Germinal center (tissue), 1 donor: ENCODE data around the gene ZNF462.
"Not testable (repeated sequence)": the region's sequence is repeated elsewhere in the genome, so short reads cannot be mapped to it uniquely, and the experiment has no call there.

Experiments
- DNase-seq: peaks from one replicate; pipeline ENCODE4 v3.0.0; 2012; ENCODE audit warnings: mixed read lengths, low spot score

The ZNF462 gene

GRCh38 chr9:106962615-106963363 lies 99.8 kb downstream of the ZNF462 start:
- DNase-seq, result no peak

GRCh38 chr9:106963684-106964083 lies 100.7 kb downstream of the ZNF462 start:
- DNase-seq, result no peak

DNA sequence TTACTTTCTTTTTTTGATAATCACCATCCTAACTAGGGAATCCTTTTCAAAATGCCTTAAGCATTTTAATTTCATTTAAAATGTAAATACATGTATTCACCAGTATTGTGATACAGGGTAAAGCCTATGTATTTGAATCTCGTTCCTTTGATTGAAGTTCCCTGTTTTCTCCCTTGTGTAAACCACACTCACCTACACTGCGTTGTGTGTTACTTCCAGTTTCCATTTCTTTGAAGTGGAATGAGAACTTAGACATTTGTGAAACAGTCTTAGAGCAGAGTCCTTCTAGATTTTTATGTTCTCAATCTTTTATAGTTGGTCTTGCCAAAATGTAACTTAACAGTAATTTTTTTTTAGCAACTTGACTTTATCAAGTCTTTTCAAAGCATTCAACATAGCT lies 101.4 kb downstream of the ZNF462 start:
- DNase-seq, result no peak

DNA sequence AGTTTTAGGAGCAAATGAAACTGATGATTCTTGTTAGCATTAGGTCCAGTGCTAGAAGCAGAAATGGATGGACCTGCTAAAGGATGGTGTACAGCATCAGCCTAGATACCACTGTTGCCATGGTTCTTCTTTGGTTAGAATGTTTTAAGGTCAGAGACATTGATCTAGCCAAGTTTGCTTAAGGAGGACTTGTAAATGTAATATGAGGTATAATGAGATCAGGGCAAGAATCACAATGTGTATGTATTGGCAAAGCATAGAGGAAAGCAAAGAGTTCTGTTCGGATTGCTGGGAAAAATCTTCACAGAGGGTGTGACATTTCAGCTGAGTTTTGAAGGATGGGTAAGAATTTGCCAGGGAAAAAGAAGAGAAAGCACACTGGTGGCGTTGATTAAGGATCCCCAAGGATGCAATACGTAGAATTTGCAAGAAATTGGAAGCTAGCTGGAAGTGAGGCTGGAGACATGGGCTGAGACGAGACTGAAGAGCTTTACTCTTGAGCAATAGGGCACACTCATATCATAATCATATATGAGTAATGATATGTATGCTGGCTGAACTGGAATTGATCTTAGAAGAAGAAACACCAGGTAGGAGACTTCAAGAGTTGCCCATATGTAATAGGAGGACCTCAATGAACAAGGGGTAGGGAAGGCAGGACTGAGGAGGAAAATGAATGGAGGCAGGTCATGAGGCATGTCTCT lies 102.0 kb downstream of the ZNF462 start:
- DNase-seq, result no peak

DNA sequence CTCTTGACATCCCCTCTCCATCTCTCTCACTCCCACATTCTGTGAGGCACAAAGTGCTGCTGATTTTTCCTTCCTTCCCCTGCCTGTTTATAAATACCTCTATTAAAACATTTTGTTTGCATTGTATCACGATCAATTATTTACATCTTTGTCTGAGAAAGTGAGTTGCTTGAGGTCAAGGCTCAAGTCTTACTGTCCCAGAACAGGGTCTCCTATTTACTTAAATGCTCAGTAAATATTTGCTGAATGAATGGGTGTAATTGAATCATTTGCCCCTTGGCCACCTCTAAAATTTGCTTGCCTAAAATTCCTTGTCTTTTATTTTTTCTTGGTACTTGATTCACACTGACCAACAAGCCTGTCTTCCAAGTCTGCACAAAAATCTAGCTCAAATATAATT lies 103.5 kb downstream of the ZNF462 start:
- DNase-seq, result no peak

GRCh38 chr9:106969696-106970095 lies 106.7 kb downstream of the ZNF462 start:
- DNase-seq, result no peak

GRCh38 chr9:106970219-106970975 lies 107.4 kb downstream of the ZNF462 start:
- DNase-seq, result no peak

GRCh38 chr9:106970976-106971457 lies 108.1 kb downstream of the ZNF462 start:
- DNase-seq, result no peak

- no peak for DNase-seq
Measured at GRCh38 chr9:106972082-106972481, 109.1 kb downstream of the ZNF462 start.

- no peak for DNase-seq
Measured at GRCh38 chr9:106974341-106974740, 111.4 kb downstream of the ZNF462 start.

- DNase-seq, result no peak
Measured at GRCh38 chr9:106976772-106977171, 113.8 kb downstream of the ZNF462 start.

DNA sequence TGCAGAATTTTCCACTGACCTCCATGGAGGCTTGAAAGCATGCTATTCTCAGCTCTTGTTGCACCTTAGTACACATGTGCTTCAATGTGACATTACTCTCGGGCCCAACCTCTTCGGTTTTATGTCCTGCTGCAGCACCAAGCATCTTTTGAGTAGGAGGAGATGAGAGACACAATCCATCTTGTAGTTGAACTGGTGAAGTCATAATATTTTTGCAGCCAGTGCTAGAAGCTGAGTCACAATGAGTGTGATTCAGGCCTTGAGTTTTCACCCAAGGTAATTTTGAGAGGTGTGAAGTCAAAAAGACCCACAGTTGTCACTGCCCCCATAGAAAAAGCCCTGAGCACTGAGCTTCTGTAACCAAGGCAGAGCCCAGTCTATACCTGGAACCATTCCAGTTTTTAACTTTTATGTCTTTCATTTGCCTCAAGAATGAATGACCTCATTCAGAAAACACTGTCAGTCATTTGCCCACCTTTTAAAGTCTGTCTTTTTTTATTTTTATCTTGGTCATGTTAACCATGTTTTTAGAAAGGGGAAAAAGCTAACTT lies 117.7 kb downstream of the ZNF462 start:
- no peak for DNase-seq

DNA sequence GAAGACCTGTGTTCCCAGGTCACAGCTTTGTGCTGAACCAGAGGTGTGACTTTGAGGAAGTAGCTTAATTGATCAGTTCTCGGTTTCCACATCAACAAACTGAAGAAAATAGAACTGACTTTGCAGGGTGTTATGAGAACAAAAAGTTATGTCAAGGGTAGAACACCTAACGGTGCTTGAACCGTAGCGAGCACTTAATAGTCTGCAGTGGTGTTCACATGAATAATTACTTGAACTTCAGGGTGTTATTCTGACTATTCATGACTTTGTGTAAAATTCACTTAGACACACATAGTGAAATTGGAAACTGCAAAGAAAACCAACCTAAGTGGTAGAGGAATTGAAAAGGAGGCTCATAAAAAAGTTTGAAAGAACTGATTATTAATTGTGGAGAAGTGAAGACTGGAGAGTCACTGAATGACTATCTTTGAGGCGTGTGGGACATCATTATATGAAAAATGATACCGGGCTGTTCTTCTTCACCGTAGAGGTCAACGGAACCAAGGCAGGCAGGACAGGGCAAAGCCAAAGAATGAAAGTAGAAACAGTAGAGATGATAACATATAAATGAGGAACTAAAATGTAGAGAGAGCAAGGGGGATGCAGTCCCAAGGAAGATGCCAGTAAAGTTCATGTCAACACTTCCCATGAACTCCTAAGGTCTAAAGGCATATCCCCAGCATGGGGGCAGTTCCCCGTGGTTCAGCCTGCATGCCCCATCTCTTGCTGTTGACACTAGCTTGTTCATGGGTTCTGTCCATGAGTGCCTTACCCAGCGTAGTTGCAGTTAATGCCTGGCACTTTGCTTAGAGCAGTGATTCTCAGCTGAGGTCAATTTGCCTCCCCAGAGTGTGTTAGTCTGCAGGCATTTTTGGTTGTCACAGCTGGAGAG lies 118.7 kb downstream of the ZNF462 start:
- DNase-seq, result no peak

DNA sequence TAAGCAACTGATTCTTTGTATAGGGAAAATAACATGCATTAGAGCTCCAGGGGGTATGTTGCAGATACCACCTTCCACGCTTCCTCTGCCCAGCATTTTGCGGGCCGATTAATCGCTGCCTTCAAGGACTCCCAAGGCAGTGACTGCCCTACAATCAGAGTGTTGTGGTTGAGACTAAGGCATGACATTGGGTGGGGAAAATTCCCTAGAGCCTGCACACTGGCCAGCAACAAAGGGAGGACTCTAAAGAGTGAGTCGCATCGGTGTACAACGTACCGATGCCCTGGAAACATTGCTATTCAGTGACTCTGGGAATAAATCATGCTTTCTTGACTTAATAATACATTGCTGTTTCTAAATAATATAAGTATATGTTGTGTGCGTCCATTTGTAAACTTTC lies 119.7 kb downstream of the ZNF462 start:
- no peak for DNase-seq

DNA sequence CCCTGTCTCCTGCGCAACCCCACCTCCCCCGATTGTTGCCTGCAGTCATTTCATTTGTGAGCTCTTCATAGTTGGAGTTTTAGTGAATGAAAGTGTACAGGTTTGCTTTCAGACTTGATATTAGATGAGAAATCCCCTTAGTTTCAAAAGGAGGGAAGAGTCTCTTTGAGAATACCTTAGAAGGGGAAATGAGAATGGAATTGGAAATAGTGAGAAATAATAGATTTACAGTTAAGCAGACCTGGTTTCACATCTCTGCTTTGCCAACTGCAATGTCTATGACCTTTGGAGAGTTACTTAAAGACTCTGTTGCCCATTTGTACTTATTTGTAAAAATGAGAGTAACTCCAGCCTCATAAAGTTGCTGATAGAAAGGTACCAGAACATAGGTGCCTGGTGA lies 120.4 kb downstream of the ZNF462 start:
- no peak for DNase-seq

- not testable (repeated sequence) for DNase-seq
Measured at GRCh38 chr9:106989904-106990303, 126.9 kb downstream of the ZNF462 start.

GRCh38 chr9:106992186-106992585 lies 129.2 kb downstream of the ZNF462 start:
- no peak for DNase-seq

- DNase-seq, result no peak
Measured at GRCh38 chr9:106993603-106994002, 130.6 kb downstream of the ZNF462 start.

DNA sequence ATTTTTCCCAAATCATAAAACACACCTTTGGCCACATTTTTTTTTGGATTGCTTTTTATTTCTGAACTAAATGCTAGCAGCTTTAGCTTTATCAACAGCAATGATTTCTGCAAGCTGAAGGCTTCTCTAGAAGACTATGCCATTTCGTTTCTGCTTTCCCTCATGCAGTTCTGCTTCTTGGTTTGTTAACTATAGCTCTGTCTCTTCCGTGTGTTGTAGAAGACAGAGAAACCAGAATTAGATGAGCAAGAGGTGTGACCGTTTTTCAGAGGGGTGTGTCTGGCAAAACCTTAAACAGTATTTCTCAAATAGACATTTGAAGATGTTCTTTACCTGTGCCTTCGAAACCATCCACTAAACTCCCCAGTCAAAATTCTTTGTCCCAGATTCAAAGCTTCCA lies 131.5 kb downstream of the ZNF462 start:
- DNase-seq, result no peak

- DNase-seq, result no peak
Measured at GRCh38 chr9:107000218-107000617, 137.3 kb downstream of the ZNF462 start.

DNA sequence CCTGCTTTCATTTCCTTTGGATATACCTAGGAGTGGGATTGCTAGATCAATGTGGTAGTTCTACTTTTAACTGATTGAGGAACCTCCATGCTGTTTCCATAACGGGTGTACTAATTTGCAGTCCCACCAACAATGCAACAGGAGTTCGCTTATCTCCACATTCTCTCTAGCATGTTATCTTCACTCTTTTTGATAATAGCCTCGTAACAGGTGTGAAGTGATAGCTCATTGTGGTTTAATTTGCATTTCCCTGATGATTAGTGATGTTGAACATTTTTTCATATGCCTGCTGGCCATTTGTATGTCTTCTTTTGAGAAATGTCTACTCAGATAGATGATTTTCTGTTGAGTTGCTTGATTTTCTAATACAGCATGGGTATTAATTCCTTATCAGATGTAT lies 142.2 kb downstream of the ZNF462 start:
- DNase-seq, result no peak
